HepG2 (cell line): Measurements from ENCODE around the gene LORICRIN. TPM values are rescaled to one million over a fixed set of nuclear protein-coding genes. Genes with fewer than 3 reads are reported as not detected.

Experiments used
- ATAC-seq: fragments of 200-7000 bp; cut with Tn5 transposase; 3 replicates; pipeline ENCODE4 v1.9.1; 2020; ENCODE audit warnings: mild to moderate bottlenecking, moderate library complexity
- BruUV-seq: library from RNA; stranded (reverse); fragments of 400-500 nt; replicated peaks from 2 replicates; lab custom pipeline; 2021; lab: Mats Ljungman, UMichigan
- CTCF ChIA-PET: fragments of 300-600 bp; formaldehyde crosslinking; extraction: SDS; loops from one replicate; lab custom pipeline; 2021; ENCODE audit warnings: low total read pairs, inconsistent platforms, low intra/inter-chr PET ratio; lab: Yijun Ruan, JAX
- POLR2A ChIA-PET: fragments of 350-600 bp; sonication (Branson Sonifier 250); formaldehyde crosslinking; loops from one replicate; lab custom pipeline; 2020; ENCODE audit warnings: antibody characterized with exemption, inconsistent platforms; lab: Yijun Ruan, JAX
- DNase-seq: peaks from one replicate; pipeline ENCODE4 v3.0.0-alpha.2; 2015; ENCODE audit warnings: low spot score
- FAIRE-seq: peaks from 3 replicates; lab custom pipeline; 2011; peaks lifted over from hg19 to GRCh38; lab: Jason Lieb, UNC
- H2AFZ ChIP-seq: one replicate; pipeline ENCODE4 v1.6.1; 2011; ENCODE audit warnings: low read length, inconsistent platforms
- H3K27ac ChIP-seq: fragments of 300-600 bp; 3 replicates; pipeline ENCODE4 v1.8.0; 2011; ENCODE audit warnings: mixed run types, mild to moderate bottlenecking, mixed read lengths, low read length, inconsistent platforms; ENCODE audit not compliant: insufficient read depth; ENCODE audit errors: extremely low read length
- H3K27me3 ChIP-seq, 2 experiments: fragments of 200-600 bp in 1 of 2; 2 replicates in 1 of 2; 3 replicates in 1 of 2; pipeline versions ENCODE4 v1.6.0 to v1.8.0; 2011; ENCODE audit warnings: low read length in 2 of 2, mild to moderate bottlenecking in 2 of 2, moderate library complexity in 2 of 2, inconsistent platforms in 1 of 2; ENCODE audit not compliant: insufficient read depth in 2 of 2, control insufficient read depth in 1 of 2
- H3K36me3 ChIP-seq, 2 experiments: fragments of 200-600 bp in 1 of 2; replicated peaks in 1 of 2; 2 replicates in 1 of 2; 3 replicates in 1 of 2; pipeline versions ENCODE4 v1.5.1 to v1.8.0; 2011; ENCODE audit warnings: low read length in 2 of 2, inconsistent platforms in 1 of 2; ENCODE audit not compliant: insufficient read depth in 2 of 2, control insufficient read depth in 1 of 2
- H3K4me1 ChIP-seq: 2 replicates; pipeline ENCODE4 v1.5.1; 2012; ENCODE audit warnings: low read length, inconsistent platforms; ENCODE audit not compliant: insufficient read depth
- H3K4me2 ChIP-seq: 2 replicates; pipeline ENCODE4 v1.6.0; 2011; ENCODE audit warnings: low read depth, low read length, inconsistent platforms
- H3K4me3 ChIP-seq, 3 experiments: fragments of 200-600 bp in 1 of 3; sonication (generic), shearing (Covaris generic) in 1 of 3; replicated peaks in 1 of 3; 2 replicates each; pipeline ENCODE4 v1.5.1; 2011 to 2016; ENCODE audit warnings: low read length in 3 of 3, inconsistent platforms in 2 of 3, low read depth in 2 of 3, mild to moderate bottlenecking in 2 of 3, control low read depth in 1 of 3, mixed read lengths in 1 of 3; ENCODE audit not compliant: insufficient read depth in 1 of 3
- H3K79me2 ChIP-seq: one replicate; pipeline ENCODE4 v1.6.1; 2011; ENCODE audit warnings: low read length, inconsistent platforms; ENCODE audit not compliant: insufficient read depth
- H3K9ac ChIP-seq: 2 replicates; pipeline ENCODE4 v1.6.0; 2011; ENCODE audit warnings: mild to moderate bottlenecking, low read depth, low read length, inconsistent platforms; ENCODE audit not compliant: insufficient read depth
- H3K9me3 ChIP-seq: 2 replicates; pipeline ENCODE4 v1.5.1; 2012; ENCODE audit warnings: mild to moderate bottlenecking, low read length
- H4K20me1 ChIP-seq: 2 replicates; pipeline ENCODE4 v1.6.0; 2011; ENCODE audit warnings: inconsistent platforms, mild to moderate bottlenecking, low read length, moderate library complexity; ENCODE audit not compliant: insufficient read depth
- CTCF ChIP-seq: sonication (generic); formaldehyde crosslinking; IDR thresholded peaks from 2 replicates; pipeline ENCODE4 v1.5.0; 2020; ENCODE audit warnings: mild to moderate bottlenecking, missing genetic modification reagents, moderate library complexity
- DNMT1 ChIP-seq: sonication (generic); formaldehyde crosslinking; IDR thresholded peaks from 2 replicates; pipeline ENCODE4 v1.5.1; 2020; ENCODE audit warnings: mild to moderate bottlenecking, missing genetic modification reagents
- FOXP1 ChIP-seq, 2 experiments: fragments of 450-650 bp in 1 of 2; IDR thresholded peaks; 2 replicates each; pipeline ENCODE4 v1.6.1; 2017 to 2018; ENCODE audit warnings: antibody characterized with exemption in 1 of 2
- KDM4B ChIP-seq: sonication (generic); formaldehyde crosslinking; IDR thresholded peaks from 2 replicates; pipeline ENCODE4 v1.4.0; 2020; ENCODE audit warnings: missing genetic modification reagents
- MNT ChIP-seq: fragments of 450-650 bp; IDR thresholded peaks from 2 replicates; pipeline ENCODE4 v1.6.1; 2016
- NFATC3 ChIP-seq: sonication (generic); formaldehyde crosslinking; IDR thresholded peaks from 2 replicates; pipeline ENCODE4 v1.5.1; 2020; ENCODE audit warnings: mild to moderate bottlenecking, missing genetic modification reagents
- SRSF4 ChIP-seq: fragments of 200-400 bp; formaldehyde crosslinking; IDR thresholded peaks from one replicate; pipeline ENCODE4 v1.6.1; 2018; ENCODE audit warnings: mild to moderate bottlenecking, low read depth, low read length, moderate library complexity; ENCODE audit not compliant: poor library complexity, severe bottlenecking
- WIZ ChIP-seq: sonication (generic); formaldehyde crosslinking; IDR thresholded peaks from 2 replicates; pipeline ENCODE4 v1.5.1; 2020; ENCODE audit warnings: mild to moderate bottlenecking, missing genetic modification reagents
- ZFP82 ChIP-seq: sonication (generic); formaldehyde crosslinking; IDR thresholded peaks from 2 replicates; pipeline ENCODE4 v1.5.1; 2020; ENCODE audit warnings: mild to moderate bottlenecking, missing genetic modification reagents, borderline replicate concordance
- ZFX ChIP-seq: sonication (generic); formaldehyde crosslinking; IDR thresholded peaks from 2 replicates; pipeline ENCODE4 v1.4.0; 2020; ENCODE audit warnings: mild to moderate bottlenecking, low read depth, missing genetic modification reagents, moderate library complexity
- ZNF253 ChIP-seq: sonication (generic); formaldehyde crosslinking; IDR thresholded peaks from 2 replicates; pipeline ENCODE4 v1.8.0; 2022; ENCODE audit warnings: mild to moderate bottlenecking, missing genetic modification reagents, borderline replicate concordance
- ZNF34 ChIP-seq: sonication (generic); formaldehyde crosslinking; IDR thresholded peaks from 2 replicates; pipeline ENCODE4 v1.4.0; 2020; ENCODE audit warnings: mild to moderate bottlenecking, missing genetic modification reagents, borderline replicate concordance
- ZNF775 ChIP-seq: sonication (generic); formaldehyde crosslinking; IDR thresholded peaks from 2 replicates; pipeline ENCODE4 v1.4.0; 2020; ENCODE audit warnings: missing genetic modification reagents, mild to moderate bottlenecking, moderate library complexity, borderline replicate concordance
- WGBS: methylation state at CpG from one replicate; pipeline ENCODE4 v1.1.6; 2017; ENCODE audit warnings: low lambda C conversion rate; 5-methylcytosine and 5-hydroxymethylcytosine counted together
- in situ Hi-C: cut with HindIII; loops from 2 replicates; pipeline ENCODE4 v1.10.0; 2017; ENCODE audit warnings: low pct_unique_long_range_greater_than_20kb; ENCODE audit not compliant: extremely low pct_ligation_motif_present
- intact Hi-C: fragments of 100-400 bp; cut with micrococcal nuclease; formaldehyde crosslinking; loops from one replicate; pipeline ENCODE4 v1.10.0; 2022; ENCODE audit not compliant: unreplicated experiment
- polyA plus RNA-seq, 8 experiments: library from polyadenylated mRNA; depleted of rRNA in 3 of 8; stranded (reverse) in 7 of 8; unstranded in 1 of 8; fragments of >200 nt; fragmentation: Illumina TruSeq in 4 of 8; extraction: Trizol in 4 of 8; gene quantifications; 2 replicates each; pipeline versions ENCODE4 v1.2.1 to v1.2.3, GENCODE V29; 2011 to 2016; ENCODE audit warnings: low read depth in 4 of 8, missing spikeins in 1 of 8, mixed read lengths in 1 of 8; ENCODE audit not compliant: insufficient read depth in 1 of 8
- total RNA-seq, 5 experiments: library from RNA; depleted of rRNA; stranded (reverse); fragments of >200 nt; fragmentation: Illumina TruSeq; extraction: Trizol; gene quantifications; 2 replicates each; pipeline ENCODE4 v1.2.3, GENCODE V29; 2016; ENCODE audit warnings: low read depth in 1 of 5

Gene LORICRIN
- total and polyA plus RNA-seq, 2 of the 13 experiments (the other 11 are each of a cell fraction or from before 2014, with no cell fraction given): not detected

GRCh38 chr1:153233448-153233847 lies 26.0 kb upstream of the LORICRIN start:
- Histone ChIP-seq H4K20me1 (no peaks in the 10 kb centered on the region), H3K36me3 (no peaks in the 10 kb centered on the region), H3K4me3 (no peak overlapping the region), H3K4me2 (no peak overlapping the region), H3K27me3 (no peaks in the 10 kb centered on the region; a peak in 1 of 5 replicates), H3K4me1 (no peaks in the 10 kb centered on the region), H3K27ac (no peak overlapping the region), H3K9ac (no peak overlapping the region), H2AFZ (no peak overlapping the region), H3K9me3 (no peaks in the 10 kb centered on the region), H3K79me2 (no peaks in the 10 kb centered on the region)
- in situ Hi-C loops: no loop called here
- no peak for TF ChIP-seq FOXP1 (IDR thresholded peaks at IDR 0.05)
- TF ChIP-seq FOXP1 (CRISPR knock-in tag; IDR thresholded peaks at IDR 0.05): no peak
- no peak for TF ChIP-seq NFATC3
- no peak for TF ChIP-seq KDM4B
- TF ChIP-seq DNMT1 (CRISPR knock-in tag): no peak
- no peak for TF ChIP-seq SRSF4
- TF ChIP-seq ZNF253 (CRISPR knock-in tag): no peak
- ATAC-seq (no peak), FAIRE-seq (no peak), DNase-seq (no peak)
- BruUV-seq: no TSS peak
- whole genome bisulfite sequencing: 76% methylated on average over 1 of the region's 1 CpG
- intact Hi-C loops: no loop called here
- CTCF ChIA-PET: no interaction called here
- POLR2A ChIA-PET: no interaction called here

- H3K9ac ChIP-seq: no peak overlapping the region
- no TSS peak for BruUV-seq
- CTCF ChIA-PET: no interaction called here
- 11% methylated on average over 2 of the region's 2 CpGs for WGBS
- no peak overlapping the region for H3K4me2 ChIP-seq
- no peak overlapping the region for H3K27ac ChIP-seq
- no peaks in the 10 kb centered on the region for H4K20me1 ChIP-seq
- POLR2A ChIA-PET: no interaction called here
- TF ChIP-seq ZFX (no peak), ZNF34 (CRISPR knock-in tag) (no peak), CTCF (CRISPR knock-in tag) (0 out of 2 replicates have a peak, but pooled peaks have one; percentile 22), ZNF775 (CRISPR knock-in tag) (no peak), MNT (peak; percentile 87), WIZ (CRISPR knock-in tag) (no peak), ZFP82 (no peak)
- intact Hi-C loops (no loop called here), in situ Hi-C loops (no loop called here)
- ATAC-seq (peak; percentile 71), FAIRE-seq (no peak), DNase-seq (no peak)
- no peaks in the 10 kb centered on the region for H3K79me2 ChIP-seq
- H3K4me1 ChIP-seq: no peaks in the 10 kb centered on the region
- no peaks in the 10 kb centered on the region for H3K36me3 ChIP-seq
- H3K4me3 ChIP-seq: no peak overlapping the region
- H3K9me3 ChIP-seq: no peaks in the 10 kb centered on the region
- H2AFZ ChIP-seq: no peak overlapping the region
- H3K27me3 ChIP-seq: no peaks in the 10 kb centered on the region; a peak in 1 of 5 replicates
These were observed 21.0 kb upstream of the LORICRIN start for GRCh38 chr1:153238527-153238926.
